BLaER1 treated with 17β-estradiol and CSF1 and Interleukin-3, amounts not matched to agents 10 nM and 100 nM (cell line): ENCODE data around the gene KSR2.

ENCODE experiments used
- H3K27ac ChIP-seq, 11 experiments: shearing (Covaris generic); formaldehyde crosslinking; 2 replicates each; pipeline ENCODE4 v1.8.1; 2022
- H3K27me3 ChIP-seq, 11 experiments: shearing (Covaris generic); formaldehyde crosslinking; 2 replicates each; pipeline ENCODE4 v1.8.1; 2022
- H3K36me3 ChIP-seq, 11 experiments: shearing (Covaris generic); formaldehyde crosslinking; 2 replicates each; pipeline ENCODE4 v1.8.1; 2022
- H3K4me1 ChIP-seq, 10 experiments: shearing (Covaris generic); formaldehyde crosslinking; 2 replicates each; pipeline ENCODE4 v1.8.1; 2022
- H3K4me2 ChIP-seq, 11 experiments: shearing (Covaris generic); formaldehyde crosslinking; 2 replicates each; pipeline ENCODE4 v1.8.1; 2022
- H3K4me3 ChIP-seq, 10 experiments: shearing (Covaris generic); formaldehyde crosslinking; 2 replicates each; pipeline ENCODE4 v1.8.1; 2022
- H3K9ac ChIP-seq, 11 experiments: shearing (Covaris generic); formaldehyde crosslinking; 2 replicates each; pipeline ENCODE4 v1.8.1; 2022
- H3K9me3 ChIP-seq, 11 experiments: shearing (Covaris generic); formaldehyde crosslinking; replicated peaks in 1 of 11; 2 replicates each; pipeline ENCODE4 v1.8.1; 2022
- H4K20me1 ChIP-seq, 11 experiments: shearing (Covaris generic); formaldehyde crosslinking; 2 replicates each; pipeline ENCODE4 v1.8.1; 2022
- Cebpa-rat ChIP-seq, 11 experiments: shearing (Covaris generic); IDR thresholded peaks; 2 replicates each; pipeline ENCODE4 v1.8.1; 2022

The KSR2 gene

GRCh38 chr12:117427211-117427610 lies 541.6 kb downstream of the KSR2 start:
- Histone ChIP-seq H3K9ac (no peak overlapping the region), H3K4me2 (no peak overlapping the region), H3K9me3 (peaks cover 0 to 5% (median 0%) of the 10 kb centered on the region in 11 experiments; a peak in 2 of 22 replicates), H3K4me3 (no peak overlapping the region), H3K27me3 (no peaks in the 10 kb centered on the region), H3K4me1 (no peaks in the 10 kb centered on the region), H3K27ac (no peak overlapping the region), H4K20me1 (no peaks in the 10 kb centered on the region), H3K36me3 (no peaks in the 10 kb centered on the region)
- TF ChIP-seq Cebpa-rat (IDR thresholded peaks at IDR 0.05), result no peak

- Histone ChIP-seq H3K9me3 (peaks cover 9 to 18% (median 11%) of the 10 kb centered on the region in 11 experiments; a peak in 17 of 22 replicates), H3K27me3 (no peaks in the 10 kb centered on the region), H3K36me3 (no peaks in the 10 kb centered on the region), H3K4me1 (peaks cover 0 to 12% (median 4%) of the 10 kb centered on the region in 10 experiments; a peak in 6 of 20 replicates), H3K9ac (no peak overlapping the region), H3K27ac (no peak overlapping the region), H4K20me1 (no peaks in the 10 kb centered on the region), H3K4me2 (no peak overlapping the region), H3K4me3 (no peak overlapping the region)
- TF ChIP-seq Cebpa-rat (IDR thresholded peaks at IDR 0.05), result no peak
These were observed 546.8 kb downstream of the KSR2 start for GRCh38 chr12:117421987-117422386.

- H3K4me2 ChIP-seq, result peak overlapping the region in 2 of 11 experiments; percentile 2 to 14; a peak in 1 of 22 replicates
- TF ChIP-seq Cebpa-rat (IDR thresholded peaks at IDR 0.05), result no peak
- H3K4me3 ChIP-seq, result no peak overlapping the region
- H3K4me1 ChIP-seq, result peaks cover 0 to 12% (median 4%) of the 10 kb centered on the region in 10 experiments; a peak in 6 of 20 replicates
- H3K27me3 ChIP-seq, result no peaks in the 10 kb centered on the region
- no peaks in the 10 kb centered on the region for H4K20me1 ChIP-seq
- H3K9me3 ChIP-seq, result peaks cover 9 to 18% (median 11%) of the 10 kb centered on the region in 11 experiments; a peak in 17 of 22 replicates
- H3K36me3 ChIP-seq, result no peaks in the 10 kb centered on the region
- no peak overlapping the region for H3K9ac ChIP-seq
- no peak overlapping the region for H3K27ac ChIP-seq
These were observed 547.6 kb downstream of the KSR2 start for GRCh38 chr12:117421068-117421752.

GRCh38 chr12:117417004-117417403 lies 551.8 kb downstream of the KSR2 start:
- Histone ChIP-seq H3K9ac (no peak overlapping the region), H3K4me3 (no peak overlapping the region), H3K27ac (no peak overlapping the region), H3K4me1 (peaks cover 0 to 12% (median 4%) of the 10 kb centered on the region in 10 experiments; a peak in 6 of 20 replicates), H3K27me3 (no peaks in the 10 kb centered on the region), H3K4me2 (no peak overlapping the region), H4K20me1 (no peaks in the 10 kb centered on the region), H3K9me3 (peaks cover 9 to 17% (median 11%) of the 10 kb centered on the region in 11 experiments; a peak in 17 of 22 replicates), H3K36me3 (no peaks in the 10 kb centered on the region)
- TF ChIP-seq Cebpa-rat (IDR thresholded peaks at IDR 0.05), result no peak

- H3K9me3 ChIP-seq, result no peaks in the 10 kb centered on the region
- TF ChIP-seq Cebpa-rat (IDR thresholded peaks at IDR 0.05), result no peak
- H3K4me1 ChIP-seq, result peaks cover 0 to 9% (median 3%) of the 10 kb centered on the region in 10 experiments; a peak in 7 of 20 replicates
- H3K4me2 ChIP-seq, result no peak overlapping the region
- H3K27ac ChIP-seq, result no peak overlapping the region
- no peaks in the 10 kb centered on the region for H4K20me1 ChIP-seq
- H3K27me3 ChIP-seq, result no peaks in the 10 kb centered on the region
- no peaks in the 10 kb centered on the region for H3K36me3 ChIP-seq
- H3K9ac ChIP-seq, result no peak overlapping the region
- H3K4me3 ChIP-seq, result no peak overlapping the region
These were observed 556.2 kb downstream of the KSR2 start for GRCh38 chr12:117412465-117413188.

GRCh38 chr12:117409286-117409685 lies 559.5 kb downstream of the KSR2 start:
- no peak overlapping the region for H3K4me2 ChIP-seq
- peaks cover 0 to 18% (median 13%) of the 10 kb centered on the region in 10 experiments; a peak in 17 of 20 replicates for H3K4me1 ChIP-seq
- no peak overlapping the region for H3K9ac ChIP-seq
- no peaks in the 10 kb centered on the region for H3K27me3 ChIP-seq
- no peaks in the 10 kb centered on the region for H4K20me1 ChIP-seq
- H3K4me3 ChIP-seq, result no peak overlapping the region
- H3K36me3 ChIP-seq, result no peaks in the 10 kb centered on the region
- no peak overlapping the region for H3K27ac ChIP-seq
- peaks cover 0 to 2% (median under 1%) of the 10 kb centered on the region in 11 experiments; a peak in 7 of 22 replicates for H3K9me3 ChIP-seq
- TF ChIP-seq Cebpa-rat (IDR thresholded peaks at IDR 0.05), result no peak

GRCh38 chr12:117408161-117408791 lies 560.5 kb downstream of the KSR2 start:
- no peaks in the 10 kb centered on the region for H4K20me1 ChIP-seq
- H3K4me1 ChIP-seq, result peaks cover 0 to 25% (median 17%) of the 10 kb centered on the region in 10 experiments; a peak in 17 of 20 replicates
- no peak overlapping the region for H3K4me3 ChIP-seq
- no peaks in the 10 kb centered on the region for H3K36me3 ChIP-seq
- H3K9ac ChIP-seq, result no peak overlapping the region
- H3K27me3 ChIP-seq, result no peaks in the 10 kb centered on the region
- peaks cover 0 to 12% (median 10%) of the 10 kb centered on the region in 11 experiments; a peak in 18 of 22 replicates for H3K9me3 ChIP-seq
- H3K4me2 ChIP-seq, result peak overlapping the region in 2 of 11 experiments; percentile 11 to 30; a peak in 3 of 22 replicates
- H3K27ac ChIP-seq, result no peak overlapping the region
- no peak for TF ChIP-seq Cebpa-rat (IDR thresholded peaks at IDR 0.05)

- H3K9ac ChIP-seq, result no peak overlapping the region; a peak in 1 of 22 replicates
- peaks cover 0 to 15% (median 12%) of the 10 kb centered on the region in 11 experiments; a peak in 18 of 22 replicates for H3K9me3 ChIP-seq
- TF ChIP-seq Cebpa-rat (IDR thresholded peaks at IDR 0.05), result no peak
- peak overlapping the region in 5 of 11 experiments; percentile 41 to 65 (median 52); a peak in 10 of 22 replicates for H3K27ac ChIP-seq
- peak overlapping the region in 8 of 11 experiments; percentile 26 to 56 (median 40); a peak in 12 of 22 replicates for H3K4me2 ChIP-seq
- H3K27me3 ChIP-seq, result no peaks in the 10 kb centered on the region
- H4K20me1 ChIP-seq, result no peaks in the 10 kb centered on the region
- no peak overlapping the region for H3K4me3 ChIP-seq
- H3K4me1 ChIP-seq, result peaks cover 0 to 33% (median 20%) of the 10 kb centered on the region in 10 experiments; a peak in 17 of 20 replicates
- H3K36me3 ChIP-seq, result no peaks in the 10 kb centered on the region
These were observed 563.9 kb downstream of the KSR2 start for GRCh38 chr12:117404940-117405339.
